ENCODE results near the gene CDKN3.

GRCh38 chr14:54462048-54462447 lies 65.2 kb downstream of the CDKN3 start:
- TF ChIP-seq CTCF (IDR thresholded peaks at IDR 0.05 in 2 of 3, conservative IDR thresholded peaks at IDR 0.05 in 1 of 3; ENCODE audit: borderline replicate concordance in 1 of 3, insufficient read depth in 1 of 3, low read depth in 2 of 3, low read length in 2 of 3): no peak
- no peak for TF ChIP-seq EZH2phosphoT487 (IDR thresholded peaks at IDR 0.05; ENCODE audit: borderline replicate concordance)
- TF ChIP-seq POLR2A (IDR thresholded peaks at IDR 0.05; ENCODE audit: borderline replicate concordance, extremely low read depth, insufficient read depth, insufficient read length): no peak
- no peak for TF ChIP-seq FOSL1 (IDR thresholded peaks at IDR 0.05; ENCODE audit: low read depth)
- TF ChIP-seq YY1 (IDR thresholded peaks at IDR 0.05; ENCODE audit: extremely low read depth, insufficient replicate concordance, low read depth, low read length): no peak
- TF ChIP-seq, protein P1, sequence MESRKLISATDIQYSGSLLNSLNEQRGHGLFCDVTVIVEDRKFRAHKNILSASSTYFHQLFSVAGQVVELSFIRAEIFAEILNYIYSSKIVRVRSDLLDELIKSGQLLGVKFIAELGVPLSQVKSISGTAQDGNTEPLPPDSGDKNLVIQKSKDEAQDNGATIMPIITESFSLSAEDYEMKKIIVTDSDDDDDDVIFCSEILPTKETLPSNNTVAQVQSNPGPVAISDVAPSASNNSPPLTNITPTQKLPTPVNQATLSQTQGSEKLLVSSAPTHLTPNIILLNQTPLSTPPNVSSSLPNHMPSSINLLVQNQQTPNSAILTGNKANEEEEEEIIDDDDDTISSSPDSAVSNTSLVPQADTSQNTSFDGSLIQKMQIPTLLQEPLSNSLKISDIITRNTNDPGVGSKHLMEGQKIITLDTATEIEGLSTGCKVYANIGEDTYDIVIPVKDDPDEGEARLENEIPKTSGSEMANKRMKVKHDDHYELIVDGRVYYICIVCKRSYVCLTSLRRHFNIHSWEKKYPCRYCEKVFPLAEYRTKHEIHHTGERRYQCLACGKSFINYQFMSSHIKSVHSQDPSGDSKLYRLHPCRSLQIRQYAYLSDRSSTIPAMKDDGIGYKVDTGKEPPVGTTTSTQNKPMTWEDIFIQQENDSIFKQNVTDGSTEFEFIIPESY (IDR thresholded peaks at IDR 0.05; ENCODE audit: extremely low read depth, insufficient replicate concordance, low read length): no peak
- no peak for TF ChIP-seq JUND (IDR thresholded peaks at IDR 0.05)
- no peak for TF ChIP-seq SIN3A (IDR thresholded peaks at IDR 0.05; ENCODE audit: low read depth)
- no peak for TF ChIP-seq POLR2AphosphoS5 (IDR thresholded peaks at IDR 0.05; ENCODE audit: low read depth, low read length)
- TF ChIP-seq ZNF274 (IDR thresholded peaks at IDR 0.05; ENCODE audit: low read depth, low read length): no peak
- TF ChIP-seq, protein P2, sequence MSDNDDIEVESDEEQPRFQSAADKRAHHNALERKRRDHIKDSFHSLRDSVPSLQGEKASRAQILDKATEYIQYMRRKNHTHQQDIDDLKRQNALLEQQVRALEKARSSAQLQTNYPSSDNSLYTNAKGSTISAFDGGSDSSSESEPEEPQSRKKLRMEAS (IDR thresholded peaks at IDR 0.05): no peak
